B cell (primary cell): Measurements from ENCODE around the gene RFK.

ENCODE experiments used
- CTCF ChIP-seq: fragments of 200-600 bp; IDR thresholded peaks from one replicate; pipeline ENCODE4 v1.8.0; 2022; ENCODE audit warnings: antibody characterized with exemption, mild to moderate bottlenecking
- EZH2 ChIP-seq: IDR thresholded peaks from 2 replicates; pipeline ENCODE4 v1.6.1; 2012; ENCODE audit warnings: borderline replicate concordance, low read depth, mild to moderate bottlenecking, moderate library complexity, low read length; ENCODE audit not compliant: insufficient read depth, poor library complexity, severe bottlenecking

DNA sequence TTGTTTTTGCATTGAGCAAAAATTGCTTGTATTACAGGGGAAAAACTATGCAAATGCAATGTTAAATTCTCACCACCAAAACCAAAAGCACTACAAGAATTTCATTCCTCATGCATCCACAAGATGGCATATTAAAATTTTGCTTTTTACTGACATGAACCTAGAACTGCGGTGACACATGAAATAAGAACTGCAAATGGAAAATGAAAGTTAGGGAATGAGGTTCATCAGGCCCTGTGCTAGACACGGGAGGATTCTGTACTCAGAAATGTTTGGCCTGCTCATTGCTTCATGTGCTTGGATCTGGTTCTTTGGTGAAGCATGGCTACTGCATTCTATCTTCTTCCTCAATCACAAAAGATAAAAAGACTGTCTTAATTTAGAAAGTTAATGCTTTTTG lies 9.1 kb upstream of the RFK start:
- TF ChIP-seq CTCF (peak; percentile 73), EZH2 (no peak)
